Astrocyte (in vitro differentiated cells and primary cell): ENCODE data around the gene GSTP1.
"Not testable (repeated sequence)": the region's sequence is repeated elsewhere in the genome, so short reads cannot be mapped to it uniquely, and the experiment has no call there.

Experiments
- CTCF ChIP-seq: IDR thresholded peaks from 2 replicates; pipeline ENCODE4 v1.5.1; 2011; ENCODE audit warnings: low read depth, mild to moderate bottlenecking, inconsistent platforms, low read length, moderate library complexity; ENCODE audit not compliant: insufficient read depth
- EZH2 ChIP-seq: IDR thresholded peaks from 2 replicates; pipeline ENCODE4 v1.6.1; 2012; ENCODE audit warnings: mild to moderate bottlenecking, low read length, inconsistent platforms; ENCODE audit not compliant: insufficient read depth

GRCh38 chr11:67548112-67548511, 35.5 kb upstream of the GSTP1 start:
- TF ChIP-seq CTCF, EZH2: not testable (repeated sequence)
